Peyer's patch (tissue), 4 donors: ENCODE results near the gene MIB1.

Experiments used
- POLR2A ChIP-seq, 2 donors: fragments of 450-650 bp; IDR thresholded peaks; one replicate each; pipeline ENCODE4 v1.5.1; 2017; ENCODE audit warnings: antibody characterized with exemption in 2 of 2, mild to moderate bottlenecking in 2 of 2, moderate library complexity in 2 of 2
- TF ChIP-seq, protein P1 (sequence below), 6 experiments: fragments of 450-650 bp in 4 of 6; fragments of 200-600 bp in 2 of 6; sonication (generic) in 1 of 6; IDR thresholded peaks; one replicate each; pipeline ENCODE4 v1.5.1; 2017 to 2019; ENCODE audit warnings: antibody characterized with exemption in 6 of 6, mild to moderate bottlenecking in 3 of 6, moderate library complexity in 1 of 6

DNA sequence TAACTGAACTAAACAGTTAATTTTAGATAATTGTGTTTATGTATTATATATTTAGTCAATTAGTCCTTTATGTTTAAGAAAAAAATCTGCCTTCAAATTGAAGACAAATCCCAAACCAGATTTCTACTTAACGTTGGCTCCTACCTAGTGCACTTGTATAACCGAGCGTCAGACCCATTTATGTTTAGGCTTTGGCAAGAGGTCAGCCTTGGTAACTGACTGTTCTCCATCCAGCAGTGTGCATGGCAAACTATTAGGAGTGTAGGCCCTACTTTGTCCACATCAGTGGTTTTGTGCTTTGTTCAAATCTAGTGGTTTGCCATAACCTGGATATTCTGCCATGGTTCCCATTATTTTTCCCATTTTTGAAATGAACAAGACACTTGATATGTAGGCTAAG, 114.8 kb downstream of the MIB1 start:
- TF ChIP-seq POLR2A (IDR thresholded peaks at IDR 0.05) = no peak
- TF ChIP-seq, protein P1, sequence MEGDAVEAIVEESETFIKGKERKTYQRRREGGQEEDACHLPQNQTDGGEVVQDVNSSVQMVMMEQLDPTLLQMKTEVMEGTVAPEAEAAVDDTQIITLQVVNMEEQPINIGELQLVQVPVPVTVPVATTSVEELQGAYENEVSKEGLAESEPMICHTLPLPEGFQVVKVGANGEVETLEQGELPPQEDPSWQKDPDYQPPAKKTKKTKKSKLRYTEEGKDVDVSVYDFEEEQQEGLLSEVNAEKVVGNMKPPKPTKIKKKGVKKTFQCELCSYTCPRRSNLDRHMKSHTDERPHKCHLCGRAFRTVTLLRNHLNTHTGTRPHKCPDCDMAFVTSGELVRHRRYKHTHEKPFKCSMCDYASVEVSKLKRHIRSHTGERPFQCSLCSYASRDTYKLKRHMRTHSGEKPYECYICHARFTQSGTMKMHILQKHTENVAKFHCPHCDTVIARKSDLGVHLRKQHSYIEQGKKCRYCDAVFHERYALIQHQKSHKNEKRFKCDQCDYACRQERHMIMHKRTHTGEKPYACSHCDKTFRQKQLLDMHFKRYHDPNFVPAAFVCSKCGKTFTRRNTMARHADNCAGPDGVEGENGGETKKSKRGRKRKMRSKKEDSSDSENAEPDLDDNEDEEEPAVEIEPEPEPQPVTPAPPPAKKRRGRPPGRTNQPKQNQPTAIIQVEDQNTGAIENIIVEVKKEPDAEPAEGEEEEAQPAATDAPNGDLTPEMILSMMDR (IDR thresholded peaks at IDR 0.05) = no peak
